GM23248 (cell line): ENCODE measurements around the gene HELZ2.
"Not testable (repeated sequence)": the region's sequence is repeated elsewhere in the genome, so short reads cannot be mapped to it uniquely, and the experiment has no call there.

Experiments used
- EZH2 ChIP-seq: fragments of 200-600 bp; sonication (generic); IDR thresholded peaks from 2 replicates; pipeline ENCODE4 v1.6.1; 2018; ENCODE audit warnings: antibody characterized with exemption, mild to moderate bottlenecking; ENCODE audit not compliant: insufficient read depth, poor library complexity, severe bottlenecking
- EZH2phosphoT487 ChIP-seq: fragments of 200-600 bp; sonication (generic); IDR thresholded peaks from 2 replicates; pipeline ENCODE4 v1.6.1; 2018; ENCODE audit warnings: antibody characterized with exemption, moderate library complexity, mild to moderate bottlenecking, low read depth; ENCODE audit not compliant: insufficient read depth

- TF ChIP-seq EZH2phosphoT487, EZH2: not testable (repeated sequence)
Observed at GRCh38 chr20:63571087-63571478, 3.0 kb downstream of the HELZ2 start.
